SK-N-SH (cell line): ENCODE measurements around the gene TCF23. TPM values are rescaled to one million over a fixed set of nuclear protein-coding genes. Genes with fewer than 3 reads are reported as not detected.
A peak's percentile ranks its signal among the peaks of the same experiment; 100 is the strongest.

Experiments used
- CTCF ChIA-PET: fragments of 300-600, 350-600 bp; formaldehyde crosslinking; extraction: SDS; loops from one replicate; lab custom pipeline; 2021; lab: Yijun Ruan, JAX
- POLR2A ChIA-PET: fragments of 350-600 bp; sonication (Branson Sonifier 250); formaldehyde crosslinking; extraction: SDS; loops from one replicate; lab custom pipeline; 2020; ENCODE audit warnings: antibody characterized with exemption, inconsistent platforms; lab: Yijun Ruan, JAX
- DNase-seq: peaks from one replicate; pipeline ENCODE4 v3.0.0; 2012
- H2AFZ ChIP-seq: fragments of 200-600 bp; sonication (generic); 2 replicates; pipeline ENCODE4 v1.8.1; 2016; ENCODE audit warnings: antibody characterized with exemption, mild to moderate bottlenecking, low read depth
- H3F3A ChIP-seq: fragments of 200-600 bp; sonication (generic); replicated peaks from 2 replicates; pipeline ENCODE3; 2016; ENCODE audit warnings: antibody characterized with exemption, mild to moderate bottlenecking; ENCODE audit not compliant: insufficient read depth
- H3K27ac ChIP-seq, 2 experiments: fragments of 200-500 bp in 1 of 2; fragments of 200-600 bp in 1 of 2; sonication (Bioruptor generic) in 1 of 2; sonication (generic), shearing (Covaris generic) in 1 of 2; 2 replicates each; pipeline versions ENCODE4 v1.5.1 to v1.6.1; 2014 to 2016; ENCODE audit warnings: low read depth in 2 of 2, inconsistent platforms in 1 of 2, low read length in 1 of 2, mild to moderate bottlenecking in 1 of 2, mixed read lengths in 1 of 2
- H3K27me3 ChIP-seq: fragments of 200-600 bp; sonication (generic), shearing (Covaris generic); 2 replicates; pipeline ENCODE4 v1.6.1; 2016; ENCODE audit warnings: mixed run types; ENCODE audit not compliant: insufficient read depth
- H3K36me3 ChIP-seq, 2 experiments: fragments of 200-500 bp in 1 of 2; fragments of 200-600 bp in 1 of 2; sonication (Bioruptor generic) in 1 of 2; sonication (generic) in 1 of 2; replicated peaks in 1 of 2; 2 replicates each; pipeline versions ENCODE3 to v1.5.1; 2014 to 2016; ENCODE audit warnings: low read length in 1 of 2, mild to moderate bottlenecking in 1 of 2; ENCODE audit not compliant: insufficient read depth in 2 of 2, control insufficient read depth in 1 of 2
- H3K4me1 ChIP-seq, 2 experiments: fragments of 200-500 bp in 1 of 2; fragments of 200-600 bp in 1 of 2; sonication (Bioruptor generic) in 1 of 2; sonication (generic), shearing (Covaris generic) in 1 of 2; 2 replicates each; pipeline versions ENCODE4 v1.5.1 to v1.6.1; 2014 to 2016; ENCODE audit warnings: low read depth in 1 of 2, low read length in 1 of 2, mixed run types in 1 of 2; ENCODE audit not compliant: insufficient read depth in 2 of 2, control insufficient read depth in 1 of 2
- H3K4me2 ChIP-seq: fragments of 200-600 bp; sonication (generic), shearing (Covaris generic); 2 replicates; pipeline ENCODE4 v1.6.1; 2017; ENCODE audit warnings: mixed run types
- H3K4me3 ChIP-seq, 2 experiments: fragments of 200-500 bp in 1 of 2; fragments of 200-600 bp in 1 of 2; sonication (Bioruptor generic) in 1 of 2; sonication (generic), shearing (Covaris generic) in 1 of 2; 2 replicates each; pipeline versions ENCODE4 v1.5.1 to v1.8.1; 2014 to 2016; ENCODE audit warnings: low read depth in 2 of 2, inconsistent platforms in 1 of 2, low read length in 1 of 2, mild to moderate bottlenecking in 1 of 2, mixed read lengths in 1 of 2, moderate library complexity in 1 of 2
- H3K79me2 ChIP-seq: fragments of 200-600 bp; sonication (generic); 2 replicates; pipeline ENCODE4 v1.8.1; 2017; ENCODE audit warnings: mild to moderate bottlenecking; ENCODE audit not compliant: insufficient read depth
- H3K9ac ChIP-seq: fragments of 200-600 bp; sonication (generic); 2 replicates; pipeline ENCODE4 v1.6.1; 2017; ENCODE audit warnings: mixed run types
- H3K9me2 ChIP-seq: fragments of 200-600 bp; sonication (generic); 2 replicates; pipeline ENCODE4 v1.6.1; 2017; ENCODE audit warnings: mixed run types
- H3K9me3 ChIP-seq: fragments of 200-600 bp; sonication (generic); 2 replicates; pipeline ENCODE4 v1.6.1; 2017; ENCODE audit warnings: mixed run types, mild to moderate bottlenecking, moderate library complexity
- H4K20me1 ChIP-seq: fragments of 200-600 bp; sonication (generic); 2 replicates; pipeline ENCODE4 v1.6.1; 2017; ENCODE audit warnings: mild to moderate bottlenecking, mixed run types; ENCODE audit not compliant: insufficient read depth
- CHD2 ChIP-seq: fragments of 150-350 bp; IDR thresholded peaks from 2 replicates; pipeline ENCODE4 v1.6.1; 2018; ENCODE audit warnings: low read length; ENCODE audit not compliant: partially characterized antibody
- EP300 ChIP-seq, 2 experiments: IDR thresholded peaks; 2 replicates each; pipeline versions ENCODE4 v1.4.0 to v1.6.1; 2012; ENCODE audit warnings: borderline replicate concordance in 1 of 2, low read depth in 1 of 2, low read length in 1 of 2
- FOSL2 ChIP-seq: IDR thresholded peaks from 2 replicates; pipeline ENCODE4 v1.4.0; 2012; ENCODE audit warnings: low read depth, mild to moderate bottlenecking, moderate library complexity, borderline replicate concordance
- GABPA ChIP-seq: IDR thresholded peaks from 2 replicates; pipeline ENCODE4 v1.4.0; 2012; ENCODE audit warnings: low read depth, mild to moderate bottlenecking
- GATA2 ChIP-seq: sonication (generic); formaldehyde crosslinking; IDR thresholded peaks from 2 replicates; pipeline ENCODE4 v1.5.0; 2020; ENCODE audit warnings: mild to moderate bottlenecking, missing genetic modification reagents
- JUND ChIP-seq: IDR thresholded peaks from 2 replicates; pipeline ENCODE4 v1.4.0; 2012
- MXI1 ChIP-seq: IDR thresholded peaks from 2 replicates; pipeline ENCODE4 v1.6.1; 2012; ENCODE audit warnings: mild to moderate bottlenecking, low read depth, low read length, improper control_type of control experiment
- NFIC ChIP-seq: IDR thresholded peaks from 2 replicates; pipeline ENCODE4 v1.4.0; 2012; ENCODE audit warnings: borderline replicate concordance
- POLR2AphosphoS5 ChIP-seq: IDR thresholded peaks from 2 replicates; pipeline ENCODE4 v1.6.1; 2012; ENCODE audit warnings: low read depth, low read length
- RAD21 ChIP-seq: IDR thresholded peaks from 2 replicates; pipeline ENCODE4 v1.6.1; 2012; ENCODE audit warnings: mild to moderate bottlenecking, low read length
- ZBTB33 ChIP-seq: IDR thresholded peaks from 2 replicates; pipeline ENCODE4 v1.4.0; 2012; ENCODE audit warnings: low read depth, borderline replicate concordance
- WGBS: methylation state at CpG from one replicate; pipeline ENCODE4 v1.1.6; 2017; ENCODE audit warnings: low lambda C conversion rate; 5-methylcytosine and 5-hydroxymethylcytosine counted together
- polyA plus RNA-seq, 3 experiments: library from polyadenylated mRNA; depleted of rRNA; stranded (reverse); fragments of >200 nt; gene quantifications; 2 replicates each; pipeline ENCODE4 v1.2.3, GENCODE V29; 2012
- TF ChIP-seq, protein P1 (sequence below): fragments of 200-600 bp; sonication (generic); IDR thresholded peaks from 2 replicates; pipeline ENCODE4 v1.6.1; 2017; ENCODE audit warnings: antibody characterized with exemption, mild to moderate bottlenecking, moderate library complexity
- TF ChIP-seq, protein P2 (sequence below): fragments of 150-350 bp; IDR thresholded peaks from 2 replicates; pipeline ENCODE4 v1.6.1; 2016; ENCODE audit warnings: mild to moderate bottlenecking, low read depth, low read length
- TF ChIP-seq, protein P3 (sequence below): IDR thresholded peaks from 2 replicates; pipeline ENCODE4 v1.6.1; 2012; ENCODE audit warnings: mild to moderate bottlenecking, low read depth, low read length, moderate library complexity

Gene TCF23
- polyA plus RNA-seq, 1 of the 3 experiments (the other 2 are of a cell fraction) = not detected

DNA sequence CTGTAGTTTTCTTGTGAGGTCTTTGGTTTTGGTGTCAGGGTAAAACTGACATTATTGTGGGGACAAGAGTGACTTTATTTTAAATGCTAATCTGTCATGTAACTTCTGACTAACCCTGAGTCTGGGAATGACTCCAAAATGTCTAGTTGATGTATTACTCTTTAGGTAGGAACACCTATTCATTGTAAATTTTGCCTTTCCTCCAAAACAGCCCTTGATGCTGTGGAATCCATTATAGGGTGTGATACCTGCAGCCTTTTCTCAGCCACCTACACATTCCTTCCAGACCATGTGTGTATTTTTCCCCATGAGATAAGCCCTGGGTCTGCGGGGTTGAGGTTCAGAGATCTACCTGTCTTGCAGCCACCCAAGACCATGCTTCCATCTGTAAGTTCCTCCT is 5.5 kb upstream of the TCF23 start (continued):
- TF ChIP-seq CHD2 = no peak
- TF ChIP-seq RAD21 = no peak

DNA sequence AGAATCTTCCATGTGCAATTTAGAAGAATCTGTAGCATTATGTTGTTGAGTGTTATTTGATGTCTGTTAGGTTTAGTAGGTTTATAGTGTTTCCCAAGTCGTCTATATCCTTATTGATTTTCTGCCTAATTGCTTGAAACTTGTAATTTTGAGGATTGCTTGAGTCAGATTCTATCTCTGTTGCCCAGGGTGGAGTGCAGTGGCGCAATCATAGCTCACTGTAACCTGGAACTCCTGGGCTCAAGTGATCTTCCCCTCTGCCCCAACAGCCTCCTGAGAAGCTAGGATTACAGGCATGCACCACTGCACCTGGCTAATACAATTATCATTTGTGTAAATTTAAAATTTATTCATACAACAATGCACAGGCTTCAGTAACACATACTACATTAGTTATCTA is 3.1 kb upstream of the TCF23 start:
- H4K20me1 ChIP-seq = no peaks in the 10 kb centered on the region
- H3K9ac ChIP-seq = no peak overlapping the region
- no peak for DNase-seq
- peaks cover 6% of the 10 kb centered on the region for H3K9me3 ChIP-seq
- H3K4me2 ChIP-seq = no peak overlapping the region
- H3K4me1 ChIP-seq = no peaks in the 10 kb centered on the region
- WGBS = 64% methylated on average over 2 of the region's 2 CpGs
- H3K27me3 ChIP-seq = peaks cover 19% of the 10 kb centered on the region
- H3K27ac ChIP-seq = no peak overlapping the region
- TF ChIP-seq GATA2 (CRISPR knock-in tag) (no peak), MXI1 (no peak), FOSL2 (no peak), NFIC (no peak), GABPA (no peak), JUND (no peak), POLR2AphosphoS5 (no peak), EP300 (IDR thresholded peaks at IDR 0.05; ENCODE audit: borderline replicate concordance in 1 of 2, low read depth in 1 of 2, low read length in 1 of 2) (no peak)
- TF ChIP-seq, protein P1, sequence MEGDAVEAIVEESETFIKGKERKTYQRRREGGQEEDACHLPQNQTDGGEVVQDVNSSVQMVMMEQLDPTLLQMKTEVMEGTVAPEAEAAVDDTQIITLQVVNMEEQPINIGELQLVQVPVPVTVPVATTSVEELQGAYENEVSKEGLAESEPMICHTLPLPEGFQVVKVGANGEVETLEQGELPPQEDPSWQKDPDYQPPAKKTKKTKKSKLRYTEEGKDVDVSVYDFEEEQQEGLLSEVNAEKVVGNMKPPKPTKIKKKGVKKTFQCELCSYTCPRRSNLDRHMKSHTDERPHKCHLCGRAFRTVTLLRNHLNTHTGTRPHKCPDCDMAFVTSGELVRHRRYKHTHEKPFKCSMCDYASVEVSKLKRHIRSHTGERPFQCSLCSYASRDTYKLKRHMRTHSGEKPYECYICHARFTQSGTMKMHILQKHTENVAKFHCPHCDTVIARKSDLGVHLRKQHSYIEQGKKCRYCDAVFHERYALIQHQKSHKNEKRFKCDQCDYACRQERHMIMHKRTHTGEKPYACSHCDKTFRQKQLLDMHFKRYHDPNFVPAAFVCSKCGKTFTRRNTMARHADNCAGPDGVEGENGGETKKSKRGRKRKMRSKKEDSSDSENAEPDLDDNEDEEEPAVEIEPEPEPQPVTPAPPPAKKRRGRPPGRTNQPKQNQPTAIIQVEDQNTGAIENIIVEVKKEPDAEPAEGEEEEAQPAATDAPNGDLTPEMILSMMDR = no peak
- TF ChIP-seq, protein P2, sequence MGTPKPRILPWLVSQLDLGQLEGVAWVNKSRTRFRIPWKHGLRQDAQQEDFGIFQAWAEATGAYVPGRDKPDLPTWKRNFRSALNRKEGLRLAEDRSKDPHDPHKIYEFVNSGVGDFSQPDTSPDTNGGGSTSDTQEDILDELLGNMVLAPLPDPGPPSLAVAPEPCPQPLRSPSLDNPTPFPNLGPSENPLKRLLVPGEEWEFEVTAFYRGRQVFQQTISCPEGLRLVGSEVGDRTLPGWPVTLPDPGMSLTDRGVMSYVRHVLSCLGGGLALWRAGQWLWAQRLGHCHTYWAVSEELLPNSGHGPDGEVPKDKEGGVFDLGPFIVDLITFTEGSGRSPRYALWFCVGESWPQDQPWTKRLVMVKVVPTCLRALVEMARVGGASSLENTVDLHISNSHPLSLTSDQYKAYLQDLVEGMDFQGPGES = no peak
- TF ChIP-seq, all 33 proteins: peak for 0
- POLR2A ChIA-PET = no interaction called here
- Histone ChIP-seq H3F3A (no peaks in the 10 kb centered on the region), H3K4me3 (no peak overlapping the region), H3K36me3 (no peaks in the 10 kb centered on the region), H2AFZ (no peak overlapping the region), H3K9me2 (no peaks in the 10 kb centered on the region), H3K79me2 (no peaks in the 10 kb centered on the region)
- CTCF ChIA-PET = interaction anchor here (0.7 to 3.4 kb wide), 8 partner anchors 9 to 134 kb away, joined by 3 to 15 read pairs (median 4); no protein-coding TSS in a partner anchor

DNA sequence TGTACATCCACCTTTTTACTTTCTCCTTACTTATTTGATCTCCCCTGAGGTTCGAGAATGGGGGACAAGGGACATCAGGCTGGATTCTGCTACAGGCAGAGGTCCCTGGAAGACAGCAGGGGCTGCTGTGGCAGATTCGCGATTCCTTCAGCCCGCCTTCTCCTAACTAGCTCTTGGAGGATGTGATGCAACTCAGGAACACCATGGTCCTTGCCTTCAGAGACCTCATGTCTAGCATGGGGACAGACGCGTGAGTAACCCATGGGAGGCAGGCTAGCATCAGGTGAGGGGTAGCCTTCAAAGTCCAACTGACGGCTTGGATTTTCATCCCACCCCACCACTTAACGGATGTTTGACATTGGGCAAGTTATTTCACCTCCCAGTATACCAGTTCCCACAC is 869 bp upstream of the TCF23 start:
- ChIA-PET CTCF (interaction anchor here (0.8 to 7.4 kb wide), 5 partner anchors 14 to 39 kb away, joined by 3 to 56 read pairs (median 4); no protein-coding TSS in a partner anchor), POLR2A (no interaction called here)
- Histone ChIP-seq H3K9me3 (peaks cover 3% of the 10 kb centered on the region), H3K27ac (no peak overlapping the region), H3K9ac (no peak overlapping the region), H3K4me1 (no peaks in the 10 kb centered on the region), H3F3A (no peaks in the 10 kb centered on the region), H3K36me3 (no peaks in the 10 kb centered on the region), H2AFZ (no peak overlapping the region), H3K4me2 (no peak overlapping the region), H3K9me2 (no peaks in the 10 kb centered on the region), H4K20me1 (no peaks in the 10 kb centered on the region), H3K79me2 (no peaks in the 10 kb centered on the region), H3K4me3 (no peak overlapping the region), H3K27me3 (peaks cover 10% of the 10 kb centered on the region)
- WGBS = 85% methylated on average over 8 of the region's 8 CpGs
- DNase-seq = peak; percentile 15
- TF ChIP-seq, protein P3, sequence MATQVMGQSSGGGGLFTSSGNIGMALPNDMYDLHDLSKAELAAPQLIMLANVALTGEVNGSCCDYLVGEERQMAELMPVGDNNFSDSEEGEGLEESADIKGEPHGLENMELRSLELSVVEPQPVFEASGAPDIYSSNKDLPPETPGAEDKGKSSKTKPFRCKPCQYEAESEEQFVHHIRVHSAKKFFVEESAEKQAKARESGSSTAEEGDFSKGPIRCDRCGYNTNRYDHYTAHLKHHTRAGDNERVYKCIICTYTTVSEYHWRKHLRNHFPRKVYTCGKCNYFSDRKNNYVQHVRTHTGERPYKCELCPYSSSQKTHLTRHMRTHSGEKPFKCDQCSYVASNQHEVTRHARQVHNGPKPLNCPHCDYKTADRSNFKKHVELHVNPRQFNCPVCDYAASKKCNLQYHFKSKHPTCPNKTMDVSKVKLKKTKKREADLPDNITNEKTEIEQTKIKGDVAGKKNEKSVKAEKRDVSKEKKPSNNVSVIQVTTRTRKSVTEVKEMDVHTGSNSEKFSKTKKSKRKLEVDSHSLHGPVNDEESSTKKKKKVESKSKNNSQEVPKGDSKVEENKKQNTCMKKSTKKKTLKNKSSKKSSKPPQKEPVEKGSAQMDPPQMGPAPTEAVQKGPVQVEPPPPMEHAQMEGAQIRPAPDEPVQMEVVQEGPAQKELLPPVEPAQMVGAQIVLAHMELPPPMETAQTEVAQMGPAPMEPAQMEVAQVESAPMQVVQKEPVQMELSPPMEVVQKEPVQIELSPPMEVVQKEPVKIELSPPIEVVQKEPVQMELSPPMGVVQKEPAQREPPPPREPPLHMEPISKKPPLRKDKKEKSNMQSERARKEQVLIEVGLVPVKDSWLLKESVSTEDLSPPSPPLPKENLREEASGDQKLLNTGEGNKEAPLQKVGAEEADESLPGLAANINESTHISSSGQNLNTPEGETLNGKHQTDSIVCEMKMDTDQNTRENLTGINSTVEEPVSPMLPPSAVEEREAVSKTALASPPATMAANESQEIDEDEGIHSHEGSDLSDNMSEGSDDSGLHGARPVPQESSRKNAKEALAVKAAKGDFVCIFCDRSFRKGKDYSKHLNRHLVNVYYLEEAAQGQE = no peak
- TF ChIP-seq ZBTB33 = no peak
- TF ChIP-seq, protein P1 = no peak
